Measurements from ENCODE around the gene FKTN.

GRCh38 chr9:105593145-105593544 is 35.2 kb downstream of the FKTN start:
- TF ChIP-seq POLR2AphosphoS5 (IDR thresholded peaks at IDR 0.05), result no peak
- TF ChIP-seq, protein P1, sequence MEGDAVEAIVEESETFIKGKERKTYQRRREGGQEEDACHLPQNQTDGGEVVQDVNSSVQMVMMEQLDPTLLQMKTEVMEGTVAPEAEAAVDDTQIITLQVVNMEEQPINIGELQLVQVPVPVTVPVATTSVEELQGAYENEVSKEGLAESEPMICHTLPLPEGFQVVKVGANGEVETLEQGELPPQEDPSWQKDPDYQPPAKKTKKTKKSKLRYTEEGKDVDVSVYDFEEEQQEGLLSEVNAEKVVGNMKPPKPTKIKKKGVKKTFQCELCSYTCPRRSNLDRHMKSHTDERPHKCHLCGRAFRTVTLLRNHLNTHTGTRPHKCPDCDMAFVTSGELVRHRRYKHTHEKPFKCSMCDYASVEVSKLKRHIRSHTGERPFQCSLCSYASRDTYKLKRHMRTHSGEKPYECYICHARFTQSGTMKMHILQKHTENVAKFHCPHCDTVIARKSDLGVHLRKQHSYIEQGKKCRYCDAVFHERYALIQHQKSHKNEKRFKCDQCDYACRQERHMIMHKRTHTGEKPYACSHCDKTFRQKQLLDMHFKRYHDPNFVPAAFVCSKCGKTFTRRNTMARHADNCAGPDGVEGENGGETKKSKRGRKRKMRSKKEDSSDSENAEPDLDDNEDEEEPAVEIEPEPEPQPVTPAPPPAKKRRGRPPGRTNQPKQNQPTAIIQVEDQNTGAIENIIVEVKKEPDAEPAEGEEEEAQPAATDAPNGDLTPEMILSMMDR (IDR thresholded peaks at IDR 0.05), result no peak
